ENCODE data around the gene JAML. TPM values are rescaled to one million over a fixed set of nuclear protein-coding genes. Genes with fewer than 3 reads are reported as not detected.
A peak's percentile ranks its signal among the peaks of the same experiment; 100 is the strongest.

The JAML gene
- total and polyA plus RNA-seq, 4 experiments from 2014 or later = 115 to 194 (median 142) TPM

GRCh38 chr11:118148240-118148639 lies 76.6 kb downstream of the JAML start:
- intact Hi-C loops (cut with micrococcal nuclease) = loop anchor here (5.0 kb wide), 1 partner anchor 204 kb away; no protein-coding TSS in a partner anchor
- no peak overlapping the region for H3K27ac Mint-ChIP-seq

GRCh38 chr11:118147502-118147901 lies 77.3 kb downstream of the JAML start:
- Mint-ChIP-seq H3K36me3 (no peaks in the 10 kb centered on the region), H3K9me3 (no peaks in the 10 kb centered on the region), H3K27me3 (peaks cover 26 to 34% of the 10 kb centered on the region in 2 donors), H3K4me1 (peaks cover 2 to 9% (median 4%) of the 10 kb centered on the region in 4 donors), H3K27ac (peak overlapping the region in 1 of 7 donors; percentile 53), H3K4me3 (peak overlapping the region in 2 of 8 donors; percentile 10 to 27)
- no peak overlapping the region for H3K27ac ChIP-seq (ENCODE audit: low read depth, low read length)
- peaks cover 27% of the 10 kb centered on the region for H3K27me3 ChIP-seq (ENCODE audit: insufficient read depth, low read length)
- H3K36me3 ChIP-seq (ENCODE audit: insufficient read depth, low read length) = no peaks in the 10 kb centered on the region
- ChIA-PET CTCF (ENCODE audit: partially characterized antibody) (interaction anchor here (7.1 kb wide), 1 partner anchor 23 kb away, joined by 109 read pairs; no protein-coding TSS in a partner anchor), POLR2A (ENCODE audit: partially characterized antibody) (no interaction called here)
- H3K9me3 ChIP-seq (ENCODE audit: control insufficient read depth in 1 of 2, low read length in 2 of 2) = no peaks in the 10 kb centered on the region
- H3K4me1 ChIP-seq (ENCODE audit: insufficient read depth, low read length) = peaks cover 4% of the 10 kb centered on the region
- H3K4me3 ChIP-seq (ENCODE audit: low read length in 2 of 2) = no peak overlapping the region
- DNase-seq = no peak
- intact Hi-C loops (cut with micrococcal nuclease) = loop anchor here (5.0 kb wide), 1 partner anchor 205 kb away; no protein-coding TSS in a partner anchor

More at GRCh38 chr11:118148240-118148639, 76.6 kb downstream of the JAML start:
- H3K4me3 Mint-ChIP-seq = no peak overlapping the region
- no peaks in the 10 kb centered on the region for H3K9me3 Mint-ChIP-seq
- H3K4me1 Mint-ChIP-seq = peaks cover 2 to 9% (median 4%) of the 10 kb centered on the region in 4 donors
- ChIA-PET CTCF (ENCODE audit: partially characterized antibody) (interaction anchor here (7.1 kb wide), 1 partner anchor 22 kb away, joined by 109 read pairs; no protein-coding TSS in a partner anchor), POLR2A (ENCODE audit: partially characterized antibody) (no interaction called here)
- Histone ChIP-seq H3K4me1 (ENCODE audit: insufficient read depth, low read length) (peaks cover 7% of the 10 kb centered on the region), H3K27ac (ENCODE audit: low read depth, low read length) (no peak overlapping the region), H3K27me3 (ENCODE audit: insufficient read depth, low read length) (peaks cover 29% of the 10 kb centered on the region), H3K9me3 (ENCODE audit: control insufficient read depth in 1 of 2, low read length in 2 of 2) (no peaks in the 10 kb centered on the region), H3K36me3 (ENCODE audit: insufficient read depth, low read length) (no peaks in the 10 kb centered on the region), H3K4me3 (ENCODE audit: low read length in 2 of 2) (no peak overlapping the region)
- no peaks in the 10 kb centered on the region for H3K36me3 Mint-ChIP-seq
- H3K27me3 Mint-ChIP-seq = peaks cover 22 to 29% of the 10 kb centered on the region in 2 donors
- DNase-seq = no peak

DNA sequence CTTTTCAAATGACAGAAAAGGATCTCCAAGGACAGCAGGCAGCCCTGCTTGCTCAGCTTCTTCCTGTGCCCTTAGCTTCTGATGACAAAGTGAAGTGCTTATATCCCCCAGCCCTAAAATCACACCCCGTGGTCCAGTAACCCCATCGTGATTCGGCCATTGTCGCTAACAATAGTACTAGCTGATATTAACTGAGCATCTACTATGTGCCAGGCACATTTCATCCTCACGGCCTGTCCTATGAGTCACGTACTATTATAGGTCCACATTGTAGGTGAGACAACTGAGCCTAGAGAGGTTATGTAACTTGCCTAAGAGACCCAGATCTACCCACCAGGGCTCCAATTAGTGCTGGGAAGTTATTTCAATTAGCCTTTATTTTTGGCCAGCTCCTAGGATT lies 78.3 kb downstream of the JAML start:
- Histone ChIP-seq H3K9me3 (ENCODE audit: control insufficient read depth in 1 of 2, low read length in 2 of 2) (no peaks in the 10 kb centered on the region), H3K4me1 (ENCODE audit: insufficient read depth, low read length) (peaks cover 4% of the 10 kb centered on the region), H3K4me3 (ENCODE audit: low read length in 2 of 2) (no peak overlapping the region), H3K27ac (ENCODE audit: low read depth, low read length) (no peak overlapping the region), H3K27me3 (ENCODE audit: insufficient read depth, low read length) (peaks cover 17% of the 10 kb centered on the region), H3K36me3 (ENCODE audit: insufficient read depth, low read length) (no peaks in the 10 kb centered on the region)
- Mint-ChIP-seq H3K4me3 (peak overlapping the region; percentile 63 to 93 (median 82)), H3K4me1 (peaks cover 2 to 8% (median 4%) of the 10 kb centered on the region in 4 donors), H3K27me3 (peaks cover 35 to 43% of the 10 kb centered on the region in 2 donors), H3K9me3 (no peaks in the 10 kb centered on the region), H3K36me3 (no peaks in the 10 kb centered on the region), H3K27ac (peak overlapping the region; percentile 27 to 87 (median 79))
- ChIA-PET CTCF (ENCODE audit: partially characterized antibody) (interaction anchor here (0.8 to 7.1 kb wide), 5 partner anchors 10 to 342 kb away, joined by 3 to 109 read pairs (median 4); no protein-coding TSS in a partner anchor), POLR2A (ENCODE audit: partially characterized antibody) (no interaction called here)
- intact Hi-C loops (cut with micrococcal nuclease) = loop anchor here (5.0 kb wide), 1 partner anchor 206 kb away; no protein-coding TSS in a partner anchor
- no peak for DNase-seq

GRCh38 chr11:118145285-118146227 lies 79.3 kb downstream of the JAML start:
- Mint-ChIP-seq H3K27me3 (peaks cover 34 to 46% of the 10 kb centered on the region in 2 donors), H3K4me3 (peak overlapping the region; percentile 63 to 93 (median 85)), H3K27ac (peak overlapping the region in 4 of 7 donors; percentile 41 to 88 (median 78)), H3K4me1 (peaks cover 2 to 5% (median 4%) of the 10 kb centered on the region in 4 donors), H3K9me3 (no peaks in the 10 kb centered on the region), H3K36me3 (no peaks in the 10 kb centered on the region)
- intact Hi-C loops (cut with micrococcal nuclease) = loop anchor here (1.0 to 5.0 kb wide), 6 partner anchors 26 to 466 kb away; no protein-coding TSS in a partner anchor
- no peaks in the 10 kb centered on the region for H3K36me3 ChIP-seq (ENCODE audit: insufficient read depth, low read length)
- peaks cover 4% of the 10 kb centered on the region for H3K4me1 ChIP-seq (ENCODE audit: insufficient read depth, low read length)
- CTCF ChIA-PET (ENCODE audit: partially characterized antibody) = interaction anchor here (0.8 to 7.1 kb wide), 13 partner anchors 10 to 466 kb away, joined by 3 to 109 read pairs (median 4); no protein-coding TSS in a partner anchor
- peaks cover 13% of the 10 kb centered on the region for H3K27me3 ChIP-seq (ENCODE audit: insufficient read depth, low read length)
- H3K9me3 ChIP-seq (ENCODE audit: control insufficient read depth in 1 of 2, low read length in 2 of 2) = no peaks in the 10 kb centered on the region
- H3K27ac ChIP-seq (ENCODE audit: low read depth, low read length) = no peak overlapping the region
- DNase-seq = peak; percentile 81 to 90 (median 86)
- POLR2A ChIA-PET (ENCODE audit: partially characterized antibody) = interaction anchor here (0.6 to 2.1 kb wide), 2 partner anchors 26 to 145 kb away, joined by 3 to 6 read pairs; no protein-coding TSS in a partner anchor
- H3K4me3 ChIP-seq (ENCODE audit: low read length in 2 of 2) = peak overlapping the region; percentile 43 to 62

DNA sequence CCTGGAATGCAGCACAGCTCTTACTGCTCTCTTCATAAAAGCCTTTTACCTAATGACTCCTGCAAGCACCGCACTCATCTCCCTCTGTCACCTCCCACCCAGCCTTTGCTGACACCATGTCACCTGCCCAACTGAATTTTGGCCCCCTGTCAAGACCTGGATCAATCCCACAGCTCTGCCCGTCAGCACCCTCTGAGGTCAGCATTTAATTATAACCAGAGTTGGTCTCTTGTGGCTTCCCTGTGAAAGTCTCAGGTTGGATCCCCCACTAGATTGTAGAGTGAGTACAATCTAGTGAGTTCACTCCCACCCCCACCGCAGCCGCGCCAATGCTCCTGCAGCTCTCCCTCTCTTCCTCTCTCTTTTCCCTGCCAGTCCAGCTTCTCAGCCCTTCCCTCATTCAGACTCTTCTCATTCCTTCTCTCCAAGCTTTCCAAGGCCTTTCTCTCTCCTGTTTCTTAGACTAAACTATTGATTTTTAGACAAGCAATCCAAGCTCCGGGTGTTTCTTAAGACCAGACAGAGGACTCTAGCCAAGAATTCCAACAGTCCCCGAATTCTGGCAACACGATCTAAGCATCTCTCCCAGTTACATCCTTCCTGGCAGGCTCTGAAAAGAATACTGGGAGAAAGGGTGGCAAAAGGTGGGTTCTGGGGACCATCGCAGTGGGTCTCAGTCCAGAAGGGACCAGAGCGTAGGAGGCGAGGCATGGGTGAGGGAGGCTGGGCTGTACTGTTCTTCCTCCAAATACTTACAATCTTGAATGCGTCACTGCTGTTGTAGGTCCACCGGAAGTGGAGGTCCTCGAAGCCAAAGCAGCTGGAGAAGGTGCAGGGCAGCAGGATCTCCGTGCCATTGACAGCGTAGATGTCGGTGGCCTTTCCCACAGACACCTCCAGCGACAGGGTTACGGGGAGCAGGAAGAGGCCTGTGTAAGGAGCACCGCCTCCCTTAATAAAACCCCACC lies 80.2 kb downstream of the JAML start:
- ChIA-PET POLR2A (ENCODE audit: partially characterized antibody) (interaction anchor here (2.1 kb wide), 1 partner anchor 27 kb away, joined by 6 read pairs; no protein-coding TSS in a partner anchor), CTCF (ENCODE audit: partially characterized antibody) (interaction anchor here (0.8 to 7.1 kb wide), 13 partner anchors 10 to 467 kb away, joined by 3 to 109 read pairs (median 4); no protein-coding TSS in a partner anchor)
- Histone ChIP-seq H3K27ac (ENCODE audit: low read depth, low read length) (no peak overlapping the region), H3K27me3 (ENCODE audit: insufficient read depth, low read length) (peaks cover 13% of the 10 kb centered on the region), H3K9me3 (ENCODE audit: control insufficient read depth in 1 of 2, low read length in 2 of 2) (no peaks in the 10 kb centered on the region), H3K36me3 (ENCODE audit: insufficient read depth, low read length) (no peaks in the 10 kb centered on the region), H3K4me3 (ENCODE audit: low read length in 2 of 2) (no peak overlapping the region), H3K4me1 (ENCODE audit: insufficient read depth, low read length) (peaks cover 4% of the 10 kb centered on the region)
- Mint-ChIP-seq H3K36me3 (no peaks in the 10 kb centered on the region), H3K4me1 (peaks cover 2 to 5% (median 4%) of the 10 kb centered on the region in 4 donors), H3K27me3 (peaks cover 39 to 51% of the 10 kb centered on the region in 2 donors), H3K27ac (peak overlapping the region in 4 of 7 donors; percentile 2 to 55 (median 50)), H3K4me3 (peak overlapping the region in 7 of 8 donors; percentile 8 to 87 (median 82)), H3K9me3 (no peaks in the 10 kb centered on the region)
- DNase-seq = no peak
- intact Hi-C loops (cut with micrococcal nuclease) = loop anchor here (1.0 to 5.0 kb wide), 6 partner anchors 27 to 467 kb away; no protein-coding TSS in a partner anchor

Data from CD4-positive, alpha-beta memory T cell (primary cell).